Mesenchymal stem cell (in vitro differentiated cells and primary cell): ENCODE measurements around the gene ITGA11.

Experiments used
- DNase-seq: peaks from one replicate; pipeline ENCODE4 v3.0.0-alpha.2; 2013
- H2AFZ ChIP-seq: one replicate; pipeline ENCODE4 v1.6.1; 2013; ENCODE audit warnings: low read depth, mild to moderate bottlenecking, control low read depth, inconsistent platforms, low read length, moderate library complexity
- H2AK5ac ChIP-seq: 2 replicates; pipeline ENCODE4 v1.6.1; 2013; ENCODE audit warnings: low read length, moderate library complexity, mild to moderate bottlenecking, inconsistent platforms; ENCODE audit not compliant: severe bottlenecking
- H2BK120ac ChIP-seq: one replicate; pipeline ENCODE4 v1.6.1; 2013; ENCODE audit warnings: low read depth, mild to moderate bottlenecking, inconsistent platforms, low read length, moderate library complexity
- H2BK12ac ChIP-seq, 2 experiments: one replicate each; pipeline ENCODE4 v1.6.1; 2013; ENCODE audit warnings: inconsistent platforms in 2 of 2, low read length in 2 of 2, mild to moderate bottlenecking in 2 of 2, moderate library complexity in 2 of 2, control low read depth in 1 of 2
- H2BK15ac ChIP-seq: one replicate; pipeline ENCODE4 v1.6.1; 2013; ENCODE audit warnings: mild to moderate bottlenecking, low read depth, inconsistent platforms; ENCODE audit not compliant: poor library complexity, severe bottlenecking
- H2BK5ac ChIP-seq: 2 replicates; pipeline ENCODE4 v1.6.1; 2013; ENCODE audit warnings: low read depth, mild to moderate bottlenecking, low read length, control low read depth, inconsistent platforms; ENCODE audit not compliant: poor library complexity, severe bottlenecking
- H3K14ac ChIP-seq, 2 experiments: one replicate each; pipeline ENCODE4 v1.6.1; 2013; ENCODE audit warnings: inconsistent platforms in 2 of 2, low read length in 2 of 2, control low read depth in 1 of 2, mild to moderate bottlenecking in 1 of 2, moderate library complexity in 1 of 2
- H3K18ac ChIP-seq, 2 experiments: one replicate each; pipeline ENCODE4 v1.6.1; 2013; ENCODE audit warnings: inconsistent platforms in 2 of 2, low read length in 2 of 2, control low read depth in 1 of 2, low read depth in 1 of 2, mild to moderate bottlenecking in 1 of 2
- H3K23ac ChIP-seq, 2 experiments: one replicate each; pipeline ENCODE4 v1.6.1; 2013; ENCODE audit warnings: inconsistent platforms in 2 of 2, low read length in 2 of 2, mild to moderate bottlenecking in 2 of 2, moderate library complexity in 2 of 2, control low read depth in 1 of 2
- H3K27ac ChIP-seq: 2 replicates; pipeline ENCODE4 v1.5.1; 2013; ENCODE audit warnings: mild to moderate bottlenecking, moderate library complexity, low read length, control low read depth, inconsistent platforms; ENCODE audit not compliant: poor library complexity, severe bottlenecking
- H3K27me3 ChIP-seq, 2 experiments: 2 replicates each; pipeline versions ENCODE4 v1.6.1 to v1.7.0; 2013; ENCODE audit warnings: low read length in 2 of 2, mild to moderate bottlenecking in 2 of 2, moderate library complexity in 2 of 2, control low read depth in 1 of 2, inconsistent platforms in 1 of 2; ENCODE audit not compliant: control insufficient read depth in 1 of 2, insufficient read depth in 1 of 2
- H3K36me3 ChIP-seq, 2 experiments: 2 replicates each; pipeline versions ENCODE4 v1.6.1 to v1.7.0; 2013; ENCODE audit warnings: low read length in 2 of 2, control low read depth in 1 of 2, inconsistent platforms in 1 of 2, low read depth in 1 of 2, mild to moderate bottlenecking in 1 of 2; ENCODE audit not compliant: insufficient read depth in 2 of 2, control insufficient read depth in 1 of 2
- H3K4ac ChIP-seq, 2 experiments: one replicate each; pipeline ENCODE4 v1.6.1; 2013; ENCODE audit warnings: inconsistent platforms in 2 of 2, low read length in 2 of 2, mild to moderate bottlenecking in 2 of 2, moderate library complexity in 2 of 2, control low read depth in 1 of 2, low read depth in 1 of 2
- H3K4me1 ChIP-seq: 2 replicates; pipeline ENCODE4 v1.6.1; 2013; ENCODE audit warnings: low read depth, low read length, control low read depth; ENCODE audit not compliant: control insufficient read depth, insufficient read depth
- H3K4me2 ChIP-seq: 2 replicates; pipeline ENCODE4 v1.6.1; 2013; ENCODE audit warnings: low read length, mild to moderate bottlenecking, inconsistent platforms; ENCODE audit not compliant: poor library complexity, severe bottlenecking
- H3K4me3 ChIP-seq, 2 experiments: 2 replicates each; pipeline versions ENCODE4 v1.5.1 to v1.7.0; 2013; ENCODE audit warnings: low read length in 2 of 2, mild to moderate bottlenecking in 2 of 2, control low read depth in 1 of 2, low read depth in 1 of 2; ENCODE audit not compliant: insufficient read depth in 1 of 2
- H3K79me1 ChIP-seq: replicated peaks from 2 replicates; pipeline ENCODE4 v1.6.1; 2013; ENCODE audit warnings: mild to moderate bottlenecking, control low read depth, low read length, inconsistent platforms; ENCODE audit not compliant: poor library complexity, severe bottlenecking
- H3K9ac ChIP-seq: 2 replicates; pipeline ENCODE4 v1.7.0; 2013; ENCODE audit warnings: mild to moderate bottlenecking, low read length, moderate library complexity
- H3K9me3 ChIP-seq: 2 replicates; pipeline ENCODE4 v1.7.0; 2013; ENCODE audit warnings: mild to moderate bottlenecking, low read length; ENCODE audit not compliant: control insufficient read depth
- H4K8ac ChIP-seq: one replicate; pipeline ENCODE4 v1.6.1; 2013; ENCODE audit warnings: inconsistent platforms, mild to moderate bottlenecking, low read length, moderate library complexity
- H4K91ac ChIP-seq: one replicate; pipeline ENCODE4 v1.6.1; 2013; ENCODE audit warnings: mild to moderate bottlenecking, low read length, inconsistent platforms
- WGBS: methylation state at CpG from one replicate; pipeline ENCODE4 v1.1.7; 2013; ENCODE audit warnings: mixed read lengths; 5-methylcytosine and 5-hydroxymethylcytosine counted together

Gene ITGA11

GRCh38 chr15:68463444-68463843 is 31.5 kb upstream of the ITGA11 start:
- H4K91ac ChIP-seq, result no peak overlapping the region
- H4K8ac ChIP-seq, result no peak overlapping the region
- H3K14ac ChIP-seq, result no peak overlapping the region
- no peak overlapping the region for H3K27ac ChIP-seq
- H3K9ac ChIP-seq, result no peak overlapping the region
- H2BK5ac ChIP-seq, result no peak overlapping the region
- no peak overlapping the region for H3K4ac ChIP-seq
- H2BK12ac ChIP-seq, result no peak overlapping the region
- WGBS, result 96% methylated on average over 2 of the region's 5 CpGs
- H3K18ac ChIP-seq, result no peak overlapping the region
- H3K4me1 ChIP-seq, result peaks cover 2% of the 10 kb centered on the region
- no peak overlapping the region for H2AFZ ChIP-seq
- no peaks in the 10 kb centered on the region for H3K36me3 ChIP-seq
- H3K4me3 ChIP-seq, result no peak overlapping the region
- no peak overlapping the region for H3K23ac ChIP-seq
- no peaks in the 10 kb centered on the region for H3K79me1 ChIP-seq
- peaks cover 0 to 14% of the 10 kb centered on the region in 2 experiments for H3K27me3 ChIP-seq
- no peak overlapping the region for H2AK5ac ChIP-seq
- no peak for DNase-seq
- no peak overlapping the region for H3K4me2 ChIP-seq
- H2BK120ac ChIP-seq, result no peak overlapping the region
- no peak overlapping the region for H2BK15ac ChIP-seq
- H3K9me3 ChIP-seq, result peaks cover 15% of the 10 kb centered on the region

- H3K4ac ChIP-seq, result no peak overlapping the region
- WGBS, result 64% methylated on average over 2 of the region's 2 CpGs
- H3K9me3 ChIP-seq, result no peaks in the 10 kb centered on the region
- no peak overlapping the region for H3K18ac ChIP-seq
- H4K8ac ChIP-seq, result no peak overlapping the region
- no peak overlapping the region for H2BK5ac ChIP-seq
- H3K4me2 ChIP-seq, result no peak overlapping the region
- H3K23ac ChIP-seq, result no peak overlapping the region
- H2AK5ac ChIP-seq, result no peak overlapping the region
- peaks cover 0 to 7% of the 10 kb centered on the region in 2 experiments for H3K27me3 ChIP-seq
- no peak overlapping the region for H2AFZ ChIP-seq
- H3K4me3 ChIP-seq, result no peak overlapping the region
- H4K91ac ChIP-seq, result no peak overlapping the region
- H3K79me1 ChIP-seq, result no peaks in the 10 kb centered on the region
- no peaks in the 10 kb centered on the region for H3K36me3 ChIP-seq
- no peak overlapping the region for H2BK15ac ChIP-seq
- peaks cover 2% of the 10 kb centered on the region for H3K4me1 ChIP-seq
- no peak for DNase-seq
- H2BK120ac ChIP-seq, result no peak overlapping the region
- no peak overlapping the region for H2BK12ac ChIP-seq
- H3K27ac ChIP-seq, result no peak overlapping the region
- H3K9ac ChIP-seq, result no peak overlapping the region
- H3K14ac ChIP-seq, result no peak overlapping the region
Observed at GRCh38 chr15:68460166-68460565, 28.2 kb upstream of the ITGA11 start.

GRCh38 chr15:68450192-68450591 is 18.2 kb upstream of the ITGA11 start:
- no peak overlapping the region for H3K4me3 ChIP-seq
- no peak overlapping the region for H2BK5ac ChIP-seq
- peaks cover 0 to 31% of the 10 kb centered on the region in 2 experiments for H3K27me3 ChIP-seq
- no peak overlapping the region for H3K14ac ChIP-seq
- no peak overlapping the region for H3K4ac ChIP-seq
- no peak overlapping the region for H3K9ac ChIP-seq
- WGBS, result 57% methylated on average over 1 of the region's 1 CpG
- H3K36me3 ChIP-seq, result no peaks in the 10 kb centered on the region
- H3K4me2 ChIP-seq, result no peak overlapping the region
- H3K4me1 ChIP-seq, result no peaks in the 10 kb centered on the region
- H3K79me1 ChIP-seq, result no peaks in the 10 kb centered on the region
- no peak overlapping the region for H2BK12ac ChIP-seq
- no peak overlapping the region for H3K27ac ChIP-seq
- no peak for DNase-seq
- H4K8ac ChIP-seq, result no peak overlapping the region
- no peak overlapping the region for H3K23ac ChIP-seq
- H2BK120ac ChIP-seq, result no peak overlapping the region
- no peak overlapping the region for H2BK15ac ChIP-seq
- H4K91ac ChIP-seq, result no peak overlapping the region
- peaks cover 3% of the 10 kb centered on the region for H3K9me3 ChIP-seq
- no peak overlapping the region for H2AK5ac ChIP-seq
- no peak overlapping the region for H2AFZ ChIP-seq
- H3K18ac ChIP-seq, result no peak overlapping the region

GRCh38 chr15:68449389-68449788 is 17.4 kb upstream of the ITGA11 start:
- no peak overlapping the region for H3K23ac ChIP-seq
- H2BK120ac ChIP-seq, result no peak overlapping the region
- no peak overlapping the region for H2BK15ac ChIP-seq
- no peak overlapping the region for H2BK5ac ChIP-seq
- no peak overlapping the region for H3K4ac ChIP-seq
- WGBS, result 95% methylated on average over 5 of the region's 6 CpGs
- no peak overlapping the region for H2BK12ac ChIP-seq
- H3K79me1 ChIP-seq, result no peaks in the 10 kb centered on the region
- H3K27ac ChIP-seq, result no peak overlapping the region
- H2AK5ac ChIP-seq, result no peak overlapping the region
- no peaks in the 10 kb centered on the region for H3K36me3 ChIP-seq
- no peak overlapping the region for H4K8ac ChIP-seq
- no peaks in the 10 kb centered on the region for H3K4me1 ChIP-seq
- peak overlapping the region in 1 of 2 experiments; percentile 41 for H3K18ac ChIP-seq
- H3K4me2 ChIP-seq, result no peak overlapping the region
- no peak overlapping the region for H3K9ac ChIP-seq
- no peak overlapping the region for H3K4me3 ChIP-seq
- DNase-seq, result no peak
- H2AFZ ChIP-seq, result no peak overlapping the region
- no peak overlapping the region for H4K91ac ChIP-seq
- no peak overlapping the region for H3K14ac ChIP-seq
- peaks cover 0 to 31% of the 10 kb centered on the region in 2 experiments for H3K27me3 ChIP-seq
- H3K9me3 ChIP-seq, result peaks cover 3% of the 10 kb centered on the region
